K562 (cell line): ENCODE data around the gene LRRC70. TPM values are rescaled to one million over a fixed set of nuclear protein-coding genes. Genes with fewer than 3 reads are reported as not detected.

Experiments used
- ATAC-seq: fragments of 200-7000 bp; cut with Tn5 transposase; 3 replicates; pipeline ENCODE4 v1.9.1; 2020; ENCODE audit warnings: moderate library complexity
- BruUV-seq: library from RNA; stranded (reverse); fragments of 400-500 nt; replicated peaks from 2 replicates; lab custom pipeline; 2021; lab: Mats Ljungman, UMichigan
- CTCF ChIA-PET: fragments of 300-600 bp; formaldehyde crosslinking; extraction: SDS; loops from one replicate; lab custom pipeline; 2021; ENCODE audit warnings: low intra/inter-chr PET ratio; lab: Yijun Ruan, JAX
- POLR2A ChIA-PET: fragments of 300-600, 350-650 bp; sonication (Branson Sonifier 250); formaldehyde crosslinking; extraction: SDS; loops from one replicate; lab custom pipeline; 2021; ENCODE audit warnings: antibody characterized with exemption, inconsistent platforms; lab: Yijun Ruan, JAX
- DNase-seq, 4 experiments: peaks; one replicate each; pipeline versions ENCODE4 v3.0.0 to v3.0.0-alpha.2; 2011 to 2018; ENCODE audit warnings: low spot score in 3 of 4, mixed read lengths in 3 of 4; ENCODE audit errors: extremely low read depth in 1 of 4
- FAIRE-seq: peaks from 2 replicates; lab custom pipeline; 2011; peaks lifted over from hg19 to GRCh38; lab: Jason Lieb, UNC
- H2AFZ ChIP-seq: 2 replicates; pipeline ENCODE4 v1.6.0; 2011; ENCODE audit warnings: low read depth, low read length, control low read depth, inconsistent platforms
- H3K27ac ChIP-seq: fragments of 200-600 bp; 3 replicates; pipeline ENCODE4 v1.8.0; 2011; ENCODE audit warnings: low read depth, mild to moderate bottlenecking, control low read depth, inconsistent platforms, low read length, moderate library complexity, mixed read lengths; ENCODE audit errors: extremely low read depth
- H3K27me3 ChIP-seq, 2 experiments: fragments of 300-600 bp in 1 of 2; 2 replicates in 1 of 2; 3 replicates in 1 of 2; pipeline versions ENCODE4 v1.6.0 to v1.8.0; 2011; ENCODE audit warnings: inconsistent platforms in 2 of 2, low read length in 2 of 2, mild to moderate bottlenecking in 1 of 2, mixed read lengths in 1 of 2, moderate library complexity in 1 of 2; ENCODE audit not compliant: control insufficient read depth in 2 of 2, insufficient read depth in 2 of 2
- H3K36me3 ChIP-seq: fragments of 300-600 bp; 3 replicates; pipeline ENCODE4 v1.8.0; 2011; ENCODE audit warnings: mild to moderate bottlenecking, low read length, inconsistent platforms; ENCODE audit not compliant: control insufficient read depth, insufficient read depth
- H3K4me1 ChIP-seq, 2 experiments: fragments of 200-600 bp in 1 of 2; replicated peaks in 1 of 2; 2 replicates in 1 of 2; 3 replicates in 1 of 2; pipeline versions ENCODE4 v1.5.1 to v1.8.0; 2011; ENCODE audit warnings: inconsistent platforms in 2 of 2, low read length in 2 of 2, mild to moderate bottlenecking in 1 of 2, mixed read lengths in 1 of 2, moderate library complexity in 1 of 2; ENCODE audit not compliant: control insufficient read depth in 2 of 2, insufficient read depth in 2 of 2
- H3K4me2 ChIP-seq: 2 replicates; pipeline ENCODE4 v1.6.1; 2011; ENCODE audit warnings: low read length, control low read depth, inconsistent platforms, mixed read lengths; ENCODE audit not compliant: insufficient read depth
- H3K4me3 ChIP-seq: fragments of 200-600 bp; sonication (generic), shearing (Covaris generic); 2 replicates; pipeline ENCODE4 v1.5.1; 2016; ENCODE audit warnings: control low read depth, inconsistent platforms
- H3K79me2 ChIP-seq: fragments of 200-600 bp; 3 replicates; pipeline ENCODE4 v1.8.0; 2011; ENCODE audit warnings: low read length, inconsistent platforms; ENCODE audit not compliant: control insufficient read depth, insufficient read depth
- H3K9ac ChIP-seq, 2 experiments: 2 replicates each; pipeline versions ENCODE4 v1.6.0 to v1.6.1; 2011; ENCODE audit warnings: low read depth in 2 of 2, low read length in 2 of 2, control low read depth in 1 of 2, inconsistent platforms in 1 of 2, mild to moderate bottlenecking in 1 of 2, mixed read lengths in 1 of 2; ENCODE audit not compliant: insufficient read depth in 1 of 2
- H3K9me1 ChIP-seq: one replicate; pipeline ENCODE4 v1.6.0; 2011; ENCODE audit warnings: inconsistent platforms, mild to moderate bottlenecking, low read length, moderate library complexity; ENCODE audit not compliant: control insufficient read depth, insufficient read depth
- H3K9me3 ChIP-seq: replicated peaks from 2 replicates; pipeline ENCODE4 v1.5.1; 2011; ENCODE audit warnings: low read depth, low read length, inconsistent platforms; ENCODE audit not compliant: control insufficient read depth, insufficient read depth
- H4K20me1 ChIP-seq: replicated peaks from 2 replicates; pipeline ENCODE4 v1.6.1; 2011; ENCODE audit warnings: low read length, inconsistent platforms, mixed read lengths; ENCODE audit not compliant: control insufficient read depth, insufficient read depth
- CREB1 ChIP-seq, 2 experiments: sonication (generic) in 1 of 2; formaldehyde crosslinking in 1 of 2; IDR thresholded peaks; 2 replicates each; pipeline versions ENCODE4 v1.6.1 to v1.8.0; 2012 to 2022; ENCODE audit warnings: inconsistent platforms in 1 of 2, mild to moderate bottlenecking in 1 of 2, missing genetic modification reagents in 1 of 2, moderate library complexity in 1 of 2
- DPF2 ChIP-seq: fragments of 450-650 bp; IDR thresholded peaks from 2 replicates; pipeline ENCODE4 v1.6.1; 2016
- NFXL1 ChIP-seq: fragments of 450-650 bp; formaldehyde crosslinking; IDR thresholded peaks from 2 replicates; pipeline ENCODE4 v1.4.0; 2021; ENCODE audit warnings: mild to moderate bottlenecking
- PCBP2 ChIP-seq: fragments of 200-400 bp; formaldehyde crosslinking; IDR thresholded peaks from 2 replicates; pipeline ENCODE4 v1.6.1; 2018; ENCODE audit warnings: low read length, low read depth, mild to moderate bottlenecking, moderate library complexity; ENCODE audit not compliant: poor library complexity, severe bottlenecking
- TARDBP ChIP-seq: fragments of 450-650 bp; IDR thresholded peaks from 2 replicates; pipeline ENCODE4 v1.6.1; 2016
- U2AF1 ChIP-seq: fragments of 200-400 bp; formaldehyde crosslinking; optimal IDR thresholded peaks from 2 replicates; pipeline ENCODE3; 2017; ENCODE audit warnings: mild to moderate bottlenecking, low read depth, low read length, moderate library complexity
- ZNF79 ChIP-seq: fragments of 250-450 bp; sonication (Bioruptor Pico); IDR thresholded peaks from 2 replicates; pipeline ENCODE4 v1.4.0; 2020; ENCODE audit warnings: low read depth, mild to moderate bottlenecking, moderate library complexity
- WGBS: fragments of 100-300 bp; shearing (Covaris generic); methylation state at CpG from one replicate; pipeline ENCODE4 v1.1.6; 2016; ENCODE audit warnings: low coverage, mixed read lengths; ENCODE audit not compliant: insufficient coverage; ENCODE audit errors: missing lambda C conversion rate; 5-methylcytosine and 5-hydroxymethylcytosine counted together
- in situ Hi-C: fragments of 300-500 bp; cut with MboI; formaldehyde crosslinking; loops from 4 replicates; pipeline ENCODE4 v1.15.0; 2018; ENCODE audit warnings: inconsistent platforms, mixed read lengths
- intact Hi-C: fragments of 100-400 bp; cut with micrococcal nuclease; formaldehyde crosslinking; loops from 2 replicates; pipeline ENCODE4 v1.14.2; 2022
- polyA plus RNA-seq, 8 experiments: library from polyadenylated mRNA; depleted of rRNA in 4 of 8; stranded (reverse) in 5 of 8; unstranded in 3 of 8; fragments of >200 nt; fragmentation: Nextera tagmentation in 2 of 8; fragmentation: Illumina TruSeq in 1 of 8; extraction: Ambion mirVana in 2 of 8; extraction: Trizol in 1 of 8; gene quantifications; 2 replicates each; pipeline versions ENCODE4 v1.2.1 to v1.2.3, GENCODE V29; 2011 to 2014; ENCODE audit warnings: inconsistent platforms in 1 of 8, missing spikeins in 1 of 8
- total RNA-seq, 7 experiments: library from RNA; depleted of rRNA in 6 of 7; stranded (reverse); fragments of >200 nt in 6 of 7; fragmentation: Illumina TruSeq in 2 of 7; extraction: Trizol in 2 of 7; gene quantifications; 2 replicates each; pipeline versions ENCODE4 v1.2.1 to v1.2.3, GENCODE V29; 2011 to 2021; ENCODE audit warnings: low replicate concordance in 1 of 7
- TF ChIP-seq, protein P1 (sequence below): IDR thresholded peaks from 3 replicates; pipeline ENCODE4 v1.6.1; 2011; ENCODE audit warnings: borderline replicate concordance, mild to moderate bottlenecking; ENCODE audit not compliant: insufficient read length, insufficient read depth
- TF ChIP-seq, protein P2 (sequence below), 2 experiments: IDR thresholded peaks; 2 replicates each; pipeline ENCODE4 v1.6.1; 2012; ENCODE audit warnings: improper control_type of control experiment in 2 of 2, low read depth in 2 of 2, low read length in 2 of 2, borderline replicate concordance in 1 of 2

The LRRC70 gene
- total and polyA plus RNA-seq, 9 of the 15 experiments (the other 6 are each of a cell fraction or from before 2014, with no cell fraction given) = 0.21 to 2.1 (median 0.73) TPM

- FAIRE-seq (no peak), ATAC-seq (no peak)
- CTCF ChIA-PET = no interaction called here
These were observed 3.6 kb upstream of the LRRC70 start for GRCh38 chr5:62575066-62575465.

More at GRCh38 chr5:62575066-62575465, 3.6 kb upstream of the LRRC70 start:
- Histone ChIP-seq H3K27me3 (no peaks in the 10 kb centered on the region), H3K4me1 (no peaks in the 10 kb centered on the region; a peak in 1 of 5 replicates), H2AFZ (no peak overlapping the region), H3K4me3 (no peak overlapping the region), H3K9me1 (no peaks in the 10 kb centered on the region), H3K4me2 (no peak overlapping the region), H3K27ac (no peak overlapping the region), H3K36me3 (peaks cover 9% of the 10 kb centered on the region; the same call in 1 of the 3 replicates), H4K20me1 (no peaks in the 10 kb centered on the region), H3K9me3 (no peaks in the 10 kb centered on the region), H3K79me2 (no peaks in the 10 kb centered on the region), H3K9ac (no peak overlapping the region)
- TF ChIP-seq DPF2 (no peak), PCBP2 (no peak), ZNF79 (CRISPR knock-in tag) (no peak), TARDBP (no peak), U2AF1 (no peak), CREB1 (IDR thresholded peaks at IDR 0.05) (no peak), CREB1 (CRISPR knock-in tag; IDR thresholded peaks at IDR 0.05) (no peak), NFXL1 (CRISPR knock-in tag) (no peak)
- TF ChIP-seq, protein P1, sequence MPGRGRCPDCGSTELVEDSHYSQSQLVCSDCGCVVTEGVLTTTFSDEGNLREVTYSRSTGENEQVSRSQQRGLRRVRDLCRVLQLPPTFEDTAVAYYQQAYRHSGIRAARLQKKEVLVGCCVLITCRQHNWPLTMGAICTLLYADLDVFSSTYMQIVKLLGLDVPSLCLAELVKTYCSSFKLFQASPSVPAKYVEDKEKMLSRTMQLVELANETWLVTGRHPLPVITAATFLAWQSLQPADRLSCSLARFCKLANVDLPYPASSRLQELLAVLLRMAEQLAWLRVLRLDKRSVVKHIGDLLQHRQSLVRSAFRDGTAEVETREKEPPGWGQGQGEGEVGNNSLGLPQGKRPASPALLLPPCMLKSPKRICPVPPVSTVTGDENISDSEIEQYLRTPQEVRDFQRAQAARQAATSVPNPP = no peak
- TF ChIP-seq, protein P2, sequence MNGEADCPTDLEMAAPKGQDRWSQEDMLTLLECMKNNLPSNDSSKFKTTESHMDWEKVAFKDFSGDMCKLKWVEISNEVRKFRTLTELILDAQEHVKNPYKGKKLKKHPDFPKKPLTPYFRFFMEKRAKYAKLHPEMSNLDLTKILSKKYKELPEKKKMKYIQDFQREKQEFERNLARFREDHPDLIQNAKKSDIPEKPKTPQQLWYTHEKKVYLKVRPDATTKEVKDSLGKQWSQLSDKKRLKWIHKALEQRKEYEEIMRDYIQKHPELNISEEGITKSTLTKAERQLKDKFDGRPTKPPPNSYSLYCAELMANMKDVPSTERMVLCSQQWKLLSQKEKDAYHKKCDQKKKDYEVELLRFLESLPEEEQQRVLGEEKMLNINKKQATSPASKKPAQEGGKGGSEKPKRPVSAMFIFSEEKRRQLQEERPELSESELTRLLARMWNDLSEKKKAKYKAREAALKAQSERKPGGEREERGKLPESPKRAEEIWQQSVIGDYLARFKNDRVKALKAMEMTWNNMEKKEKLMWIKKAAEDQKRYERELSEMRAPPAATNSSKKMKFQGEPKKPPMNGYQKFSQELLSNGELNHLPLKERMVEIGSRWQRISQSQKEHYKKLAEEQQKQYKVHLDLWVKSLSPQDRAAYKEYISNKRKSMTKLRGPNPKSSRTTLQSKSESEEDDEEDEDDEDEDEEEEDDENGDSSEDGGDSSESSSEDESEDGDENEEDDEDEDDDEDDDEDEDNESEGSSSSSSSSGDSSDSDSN (IDR thresholded peaks at IDR 0.05; ENCODE audit: borderline replicate concordance in 1 of 2, low read depth in 2 of 2, low read length in 2 of 2) = no peak
- in situ Hi-C loops = no loop called here
- no TSS peak for BruUV-seq
- 60% methylated on average over 2 of the region's 2 CpGs for WGBS
- POLR2A ChIA-PET = no interaction called here
- DNase-seq = no peak
- intact Hi-C loops = no loop called here
